HG02943 (cell line): Measurements from ENCODE around the gene HMG20A.

Experiments
- ATAC-seq: cut with Tn5 transposase; IDR thresholded peaks from one replicate; pipeline ENCODE4 v1.9.1; 2021; ENCODE audit warnings: mild to moderate bottlenecking, low read depth, moderate library complexity; ENCODE audit not compliant: unreplicated experiment

Gene HMG20A

GRCh38 chr15:77495838-77496596, 75.3 kb downstream of the HMG20A start:
- no peak for ATAC-seq

- ATAC-seq = no peak
Measured at GRCh38 chr15:77496715-77497109, 76.0 kb downstream of the HMG20A start.

GRCh38 chr15:77497110-77497737, 76.5 kb downstream of the HMG20A start:
- ATAC-seq = no peak

GRCh38 chr15:77497942-77498361, 77.3 kb downstream of the HMG20A start:
- ATAC-seq = no peak

GRCh38 chr15:77499087-77499760, 78.5 kb downstream of the HMG20A start:
- ATAC-seq = no peak

GRCh38 chr15:77500989-77501388, 80.3 kb downstream of the HMG20A start:
- no peak for ATAC-seq

GRCh38 chr15:77502379-77503095, 81.8 kb downstream of the HMG20A start:
- ATAC-seq = no peak

GRCh38 chr15:77503240-77503639, 82.6 kb downstream of the HMG20A start:
- no peak for ATAC-seq

- no peak for ATAC-seq
Measured at GRCh38 chr15:77503764-77504163, 83.1 kb downstream of the HMG20A start.

- ATAC-seq = no peak
Measured at GRCh38 chr15:77504306-77504705, 83.6 kb downstream of the HMG20A start.

- no peak for ATAC-seq
Measured at GRCh38 chr15:77504871-77505270, 84.2 kb downstream of the HMG20A start.

- no peak for ATAC-seq
Measured at GRCh38 chr15:77505556-77505955, 84.9 kb downstream of the HMG20A start.

- no peak for ATAC-seq
Measured at GRCh38 chr15:77506311-77507142, 85.8 kb downstream of the HMG20A start.

GRCh38 chr15:77507143-77507897, 86.6 kb downstream of the HMG20A start:
- no peak for ATAC-seq

- no peak for ATAC-seq
Measured at GRCh38 chr15:77507911-77508310, 87.2 kb downstream of the HMG20A start.

GRCh38 chr15:77508541-77509243, 88.0 kb downstream of the HMG20A start:
- no peak for ATAC-seq

- ATAC-seq = no peak
Measured at GRCh38 chr15:77510066-77511057, 89.7 kb downstream of the HMG20A start.

GRCh38 chr15:77511869-77512268, 91.2 kb downstream of the HMG20A start:
- no peak for ATAC-seq
